Activated T-cell treated with anti-CD3 and anti-CD28 coated beads, Interleukin-2, amount 50 U/mL, for 4 hours (primary cell): ENCODE data around the gene PDGFRB. TPM values are rescaled to one million over a fixed set of nuclear protein-coding genes. Genes with fewer than 3 reads are reported as not detected.

ENCODE experiments used
- ATAC-seq, 2 donors: fragments of 200-7000 bp; cut with Tn5 transposase; one replicate each; pipeline ENCODE4 v1.10.0; 2021
- DNase-seq: peaks from one replicate; pipeline ENCODE4 v3.0.0-alpha.2; 2020
- H3K27me3 Mint-ChIP-seq: one replicate; pipeline ENCODE4 v1.8.0; 2021; ENCODE audit warnings: low read depth, mixed read lengths
- H3K36me3 Mint-ChIP-seq: one replicate; pipeline ENCODE4 v1.8.0; 2022; ENCODE audit warnings: mixed read lengths; ENCODE audit not compliant: insufficient read depth
- H3K4me1 Mint-ChIP-seq: one replicate; pipeline ENCODE4 v1.8.0; 2021; ENCODE audit warnings: low read depth, mixed read lengths
- H3K4me3 Mint-ChIP-seq: one replicate; pipeline ENCODE4 v1.8.0; 2021; ENCODE audit warnings: mild to moderate bottlenecking, moderate library complexity, mixed read lengths
- H3K9me3 Mint-ChIP-seq: one replicate; pipeline ENCODE4 v1.8.0; 2021; ENCODE audit warnings: mixed read lengths
- total RNA-seq, 3 donors: library from RNA; stranded (reverse); gene quantifications; one replicate each; pipeline ENCODE4 v1.2.1, GENCODE V29; 2021

The PDGFRB gene
- under 1 TPM; 0.19 to 0.40 (median 0.37) TPM for total RNA-seq

- H3K4me1 Mint-ChIP-seq: peaks cover 6% of the 10 kb centered on the region
- H3K27me3 Mint-ChIP-seq: peaks cover 27% of the 10 kb centered on the region
- H3K4me3 Mint-ChIP-seq: peak within 1 kb of the TSS; percentile 82
- peak; percentile 26 for DNase-seq
- H3K36me3 Mint-ChIP-seq: no peaks in the 10 kb centered on the region
- peak; percentile 68 to 81 for ATAC-seq
- H3K9me3 Mint-ChIP-seq: no peaks in the 10 kb centered on the region
Measured at GRCh38 chr5:150155258-150156026, at the start of gene PDGFRB. Gene PDGFRB (minus strand): TSS chr5:150155845. CDS start chr5:150137047, 18,798 bp downstream.

DNA sequence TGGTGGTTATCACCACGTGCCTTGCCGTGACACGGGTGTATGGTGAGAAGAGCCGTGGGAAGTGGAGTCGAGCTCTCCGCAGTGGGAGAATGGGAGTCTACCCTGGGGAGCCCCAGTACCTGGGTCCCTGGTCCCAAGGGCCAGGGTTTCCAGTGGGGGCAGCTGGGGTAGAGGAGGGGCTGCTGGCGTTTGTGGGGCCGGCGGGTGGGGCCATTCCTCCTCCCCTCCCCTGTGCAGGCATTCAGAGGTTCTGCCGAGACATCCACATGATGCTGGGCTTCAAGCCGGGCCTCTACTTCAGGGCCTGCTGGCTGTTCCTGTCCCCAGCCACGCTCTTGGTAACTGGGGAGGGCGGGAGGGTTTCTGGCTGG lies 48.9 kb upstream of the PDGFRB start:
- H3K4me1 Mint-ChIP-seq: peaks cover 13% of the 10 kb centered on the region
- DNase-seq (no peak), ATAC-seq (no peak)
- no peaks in the 10 kb centered on the region for H3K36me3 Mint-ChIP-seq
- peaks cover 11% of the 10 kb centered on the region for H3K27me3 Mint-ChIP-seq
- H3K4me3 Mint-ChIP-seq: no peak overlapping the region
- H3K9me3 Mint-ChIP-seq: no peaks in the 10 kb centered on the region

- Mint-ChIP-seq H3K4me3 (no peak overlapping the region), H3K4me1 (peaks cover 9% of the 10 kb centered on the region), H3K9me3 (no peaks in the 10 kb centered on the region), H3K27me3 (peaks cover 9% of the 10 kb centered on the region), H3K36me3 (no peaks in the 10 kb centered on the region)
- ATAC-seq: no peak
- no peak for DNase-seq
Measured at GRCh38 chr5:150203832-150204589, 48.4 kb upstream of the PDGFRB start.

GRCh38 chr5:150202501-150202900 lies 46.9 kb upstream of the PDGFRB start:
- no peaks in the 10 kb centered on the region for H3K4me1 Mint-ChIP-seq
- H3K4me3 Mint-ChIP-seq: no peak overlapping the region
- peaks cover 2% of the 10 kb centered on the region for H3K27me3 Mint-ChIP-seq
- H3K9me3 Mint-ChIP-seq: no peaks in the 10 kb centered on the region
- no peak for ATAC-seq
- H3K36me3 Mint-ChIP-seq: no peaks in the 10 kb centered on the region
- DNase-seq: no peak

GRCh38 chr5:150197476-150197875 lies 41.8 kb upstream of the PDGFRB start:
- Mint-ChIP-seq H3K36me3 (no peaks in the 10 kb centered on the region), H3K9me3 (no peaks in the 10 kb centered on the region), H3K4me3 (no peak overlapping the region), H3K27me3 (peaks cover 22% of the 10 kb centered on the region), H3K4me1 (no peaks in the 10 kb centered on the region)
- no peak for ATAC-seq
- DNase-seq: no peak

DNA sequence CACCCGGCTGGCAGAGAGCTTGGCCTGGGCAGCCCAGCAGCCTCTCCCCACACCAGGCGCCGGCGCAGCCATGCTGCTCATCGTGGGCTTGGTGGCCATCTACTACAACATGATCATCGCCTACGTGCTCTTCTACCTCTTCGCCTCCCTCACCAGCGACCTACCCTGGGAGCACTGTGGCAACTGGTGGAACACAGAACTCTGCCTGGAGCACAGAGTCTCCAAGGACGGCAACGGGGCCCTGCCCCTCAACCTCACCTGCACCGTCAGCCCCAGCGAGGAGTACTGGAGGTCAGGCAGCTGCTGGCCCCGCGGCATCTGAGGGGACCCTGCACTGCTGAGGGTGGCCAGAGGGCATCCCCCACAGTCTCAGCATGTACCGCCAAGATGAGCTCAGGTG lies 41.3 kb upstream of the PDGFRB start:
- H3K36me3 Mint-ChIP-seq: no peaks in the 10 kb centered on the region
- no peaks in the 10 kb centered on the region for H3K9me3 Mint-ChIP-seq
- ATAC-seq: no peak
- no peak for DNase-seq
- no peak overlapping the region for H3K4me3 Mint-ChIP-seq
- peaks cover 22% of the 10 kb centered on the region for H3K27me3 Mint-ChIP-seq
- no peaks in the 10 kb centered on the region for H3K4me1 Mint-ChIP-seq

DNA sequence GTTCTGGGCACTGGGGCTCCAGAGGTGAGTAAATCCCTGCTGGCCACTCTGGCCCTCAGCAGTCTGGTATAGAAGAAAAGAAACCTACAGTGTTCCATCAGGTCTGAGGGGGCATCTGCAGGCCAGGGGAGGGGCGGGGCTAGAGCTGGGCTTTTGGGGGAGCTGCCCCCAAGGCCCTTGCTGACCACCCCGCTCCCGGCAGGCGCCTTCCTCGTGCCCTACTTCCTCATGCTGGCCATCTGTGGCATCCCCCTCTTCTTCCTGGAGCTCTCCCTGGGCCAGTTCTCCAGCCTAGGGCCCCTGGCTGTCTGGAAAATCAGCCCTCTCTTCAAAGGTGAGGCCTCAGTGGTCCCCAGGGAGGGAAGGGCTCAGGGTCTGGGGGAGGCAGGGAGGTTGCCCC lies 40.9 kb upstream of the PDGFRB start:
- Mint-ChIP-seq H3K36me3 (no peaks in the 10 kb centered on the region), H3K4me1 (no peaks in the 10 kb centered on the region), H3K9me3 (no peaks in the 10 kb centered on the region), H3K4me3 (no peak overlapping the region), H3K27me3 (peaks cover 25% of the 10 kb centered on the region)
- DNase-seq (no peak), ATAC-seq (no peak)

- peaks cover 30% of the 10 kb centered on the region for H3K27me3 Mint-ChIP-seq
- H3K4me1 Mint-ChIP-seq: no peaks in the 10 kb centered on the region
- H3K4me3 Mint-ChIP-seq: no peak overlapping the region
- ATAC-seq (no peak), DNase-seq (no peak)
- no peaks in the 10 kb centered on the region for H3K9me3 Mint-ChIP-seq
- no peaks in the 10 kb centered on the region for H3K36me3 Mint-ChIP-seq
Measured at GRCh38 chr5:150195736-150196485, 40.3 kb upstream of the PDGFRB start.

DNA sequence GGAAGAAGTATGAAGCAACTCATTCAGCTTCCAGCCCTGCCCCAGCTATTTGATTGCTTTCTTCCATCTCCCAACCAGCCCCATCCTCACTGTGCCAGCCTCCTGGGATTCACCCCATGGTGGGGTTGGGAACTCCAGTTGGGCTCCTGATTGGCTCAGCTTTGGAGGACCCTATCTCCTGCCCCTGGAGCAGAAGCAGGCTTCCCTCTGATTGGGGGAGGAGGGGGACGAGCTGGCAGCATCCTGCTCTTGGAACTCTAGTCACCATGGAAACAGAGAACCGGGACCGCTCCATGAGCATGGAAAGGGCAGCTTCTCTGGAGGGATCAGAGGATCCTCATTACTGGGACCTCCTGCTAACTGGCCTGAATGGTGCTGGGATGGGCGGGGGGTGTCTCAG lies 36.8 kb upstream of the PDGFRB start:
- no peak for ATAC-seq
- Mint-ChIP-seq H3K27me3 (peaks cover 51% of the 10 kb centered on the region), H3K4me1 (no peaks in the 10 kb centered on the region), H3K4me3 (no peak overlapping the region), H3K36me3 (no peaks in the 10 kb centered on the region), H3K9me3 (no peaks in the 10 kb centered on the region)
- no peak for DNase-seq

GRCh38 chr5:150190987-150191386 lies 35.3 kb upstream of the PDGFRB start:
- H3K27me3 Mint-ChIP-seq: peaks cover 44% of the 10 kb centered on the region
- no peak for DNase-seq
- H3K9me3 Mint-ChIP-seq: no peaks in the 10 kb centered on the region
- H3K36me3 Mint-ChIP-seq: no peaks in the 10 kb centered on the region
- no peak overlapping the region for H3K4me3 Mint-ChIP-seq
- ATAC-seq: no peak
- no peaks in the 10 kb centered on the region for H3K4me1 Mint-ChIP-seq

DNA sequence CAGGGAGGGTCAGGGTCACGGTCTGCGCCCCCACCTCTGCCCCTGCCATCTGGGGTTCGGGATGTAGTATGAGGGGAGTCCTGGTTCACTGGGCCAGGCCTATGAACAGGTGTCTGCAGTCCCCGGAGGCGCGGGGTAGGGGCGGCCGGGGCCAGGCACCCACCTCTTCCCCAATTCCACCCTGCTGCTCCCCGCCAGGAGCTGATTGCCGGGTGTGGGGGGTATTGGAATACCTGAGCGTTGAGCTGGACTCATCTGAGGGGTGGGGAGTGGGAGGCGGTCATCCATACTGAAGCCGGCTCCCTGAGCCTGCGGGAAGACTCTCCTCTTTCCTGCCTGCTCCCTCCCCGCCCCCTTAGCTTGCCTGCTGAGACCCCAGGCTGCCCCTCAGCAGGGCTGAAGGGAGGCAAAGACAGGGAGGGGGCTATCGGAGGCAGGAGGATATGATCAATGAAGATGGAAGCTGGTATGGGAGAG lies 34.9 kb upstream of the PDGFRB start:
- H3K4me1 Mint-ChIP-seq: no peaks in the 10 kb centered on the region
- H3K36me3 Mint-ChIP-seq: no peaks in the 10 kb centered on the region
- no peaks in the 10 kb centered on the region for H3K9me3 Mint-ChIP-seq
- no peak overlapping the region for H3K4me3 Mint-ChIP-seq
- DNase-seq: no peak
- H3K27me3 Mint-ChIP-seq: peaks cover 44% of the 10 kb centered on the region
- no peak for ATAC-seq

- Mint-ChIP-seq H3K9me3 (no peaks in the 10 kb centered on the region), H3K4me1 (no peaks in the 10 kb centered on the region), H3K4me3 (no peak within 1 kb of the TSS), H3K36me3 (no peaks in the 10 kb centered on the region), H3K27me3 (peaks cover 42% of the 10 kb centered on the region)
- DNase-seq (no peak), ATAC-seq (peak in 1 of 2 donors; percentile 25)
Measured at GRCh38 chr5:150189728-150190502, 34.3 kb upstream of the PDGFRB start, which contains the start of gene SLC6A7. Gene SLC6A7 (plus strand): TSS chr5:150190062. CDS start chr5:150190328, 266 bp downstream.

DNA sequence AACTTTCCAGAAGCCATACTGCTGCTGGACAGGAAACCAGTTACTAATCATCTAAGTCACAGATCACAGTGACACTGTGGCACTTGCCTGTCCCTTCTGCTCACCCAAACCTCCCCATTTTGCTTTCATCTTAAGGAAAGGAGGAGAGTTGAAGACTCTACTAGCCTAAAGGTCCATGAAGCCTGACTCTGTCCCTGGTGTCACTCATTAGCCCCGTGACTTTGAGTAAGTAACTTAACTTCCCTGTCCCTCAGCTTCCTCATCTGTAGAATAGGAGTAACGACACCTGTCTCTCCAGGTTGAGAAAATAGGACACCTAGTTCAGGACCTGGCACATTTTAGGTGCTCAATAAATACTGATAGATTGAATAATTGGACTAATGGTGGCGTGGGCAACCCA lies 33.7 kb upstream of the PDGFRB start:
- H3K36me3 Mint-ChIP-seq: no peaks in the 10 kb centered on the region
- ATAC-seq: no peak
- H3K27me3 Mint-ChIP-seq: peaks cover 38% of the 10 kb centered on the region
- no peaks in the 10 kb centered on the region for H3K4me1 Mint-ChIP-seq
- no peak overlapping the region for H3K4me3 Mint-ChIP-seq
- no peaks in the 10 kb centered on the region for H3K9me3 Mint-ChIP-seq
- DNase-seq: no peak
